ENCODE results near the gene CHRM1. TPM values are rescaled to one million over a fixed set of nuclear protein-coding genes. Genes with fewer than 3 reads are reported as not detected.

Gene CHRM1
- total RNA-seq, 3 donors from 2014 or later (not counting 1 experiment from before 2014, with no cell fraction given), result not detected

GRCh38 chr11:62876712-62877111, 44.5 kb downstream of the CHRM1 start:
- ATAC-seq (no peak), DNase-seq (no peak)
- Mint-ChIP-seq H3K27ac (no peak overlapping the region), H3K27me3 (ENCODE audit: low read depth in 2 of 2) (no peaks in the 10 kb centered on the region), H3K9me3 (no peaks in the 10 kb centered on the region), H3K4me1 (peaks cover 16 to 20% of the 10 kb centered on the region in 2 donors), H3K36me3 (no peaks in the 10 kb centered on the region), H3K4me3 (no peak overlapping the region)
- H3K27me3 ChIP-seq (ENCODE audit: control insufficient read depth, insufficient read depth, low read length), result no peaks in the 10 kb centered on the region
- intact Hi-C loops (cut with micrococcal nuclease), result no loop called here
- H3K4me1 ChIP-seq (ENCODE audit: control insufficient read depth, insufficient read depth, low read length), result peaks cover 12% of the 10 kb centered on the region
- H3K9me3 ChIP-seq (ENCODE audit: control insufficient read depth, insufficient read depth, low read length), result no peaks in the 10 kb centered on the region
- no peak overlapping the region for H3K27ac ChIP-seq (ENCODE audit: low read length)
- WGBS (ENCODE audit: insufficient coverage), result 96% methylated on average over 5 of the region's 6 CpGs
- H3K4me3 ChIP-seq (ENCODE audit: low read length), result no peak overlapping the region
- no peak for TF ChIP-seq CTCF (IDR thresholded peaks at IDR 0.05)
- H3K36me3 ChIP-seq (ENCODE audit: control insufficient read depth, insufficient read depth, low read length), result no peaks in the 10 kb centered on the region

GRCh38 chr11:62875698-62876478, 45.3 kb downstream of the CHRM1 start:
- Histone ChIP-seq H3K36me3 (ENCODE audit: control insufficient read depth, insufficient read depth, low read length) (no peaks in the 10 kb centered on the region), H3K4me1 (ENCODE audit: control insufficient read depth, insufficient read depth, low read length) (peaks cover 11% of the 10 kb centered on the region), H3K9me3 (ENCODE audit: control insufficient read depth, insufficient read depth, low read length) (no peaks in the 10 kb centered on the region), H3K27ac (ENCODE audit: low read length) (no peak overlapping the region), H3K27me3 (ENCODE audit: control insufficient read depth, insufficient read depth, low read length) (no peaks in the 10 kb centered on the region), H3K4me3 (ENCODE audit: low read length) (no peak overlapping the region)
- Mint-ChIP-seq H3K9me3 (no peaks in the 10 kb centered on the region), H3K27ac (no peak overlapping the region), H3K27me3 (ENCODE audit: low read depth in 2 of 2) (no peaks in the 10 kb centered on the region), H3K36me3 (no peaks in the 10 kb centered on the region), H3K4me1 (peaks cover 15% of the 10 kb centered on the region in 2 donors), H3K4me3 (no peak overlapping the region)
- DNase-seq, result no peak
- intact Hi-C loops (cut with micrococcal nuclease), result no loop called here
- no peak for ATAC-seq
- TF ChIP-seq CTCF (IDR thresholded peaks at IDR 0.05), result no peak
- 90% methylated on average over 7 of the region's 7 CpGs for WGBS (ENCODE audit: insufficient coverage)

- DNase-seq, result no peak
- Mint-ChIP-seq H3K27me3 (ENCODE audit: low read depth in 2 of 2) (no peaks in the 10 kb centered on the region), H3K4me3 (no peak overlapping the region), H3K9me3 (no peaks in the 10 kb centered on the region), H3K27ac (no peak overlapping the region), H3K4me1 (peaks cover 4% of the 10 kb centered on the region in 2 donors), H3K36me3 (no peaks in the 10 kb centered on the region)
- Histone ChIP-seq H3K9me3 (ENCODE audit: control insufficient read depth, insufficient read depth, low read length) (no peaks in the 10 kb centered on the region), H3K36me3 (ENCODE audit: control insufficient read depth, insufficient read depth, low read length) (no peaks in the 10 kb centered on the region), H3K27ac (ENCODE audit: low read length) (no peak overlapping the region), H3K27me3 (ENCODE audit: control insufficient read depth, insufficient read depth, low read length) (no peaks in the 10 kb centered on the region), H3K4me3 (ENCODE audit: low read length) (no peak overlapping the region), H3K4me1 (ENCODE audit: control insufficient read depth, insufficient read depth, low read length) (peaks cover 4% of the 10 kb centered on the region)
- intact Hi-C loops (cut with micrococcal nuclease), result no loop called here
- TF ChIP-seq CTCF (IDR thresholded peaks at IDR 0.05), result no peak
- 94% methylated on average over 7 of the region's 7 CpGs for WGBS (ENCODE audit: insufficient coverage)
- ATAC-seq, result no peak
Measured at GRCh38 chr11:62874851-62875250, 46.3 kb downstream of the CHRM1 start.

DNA sequence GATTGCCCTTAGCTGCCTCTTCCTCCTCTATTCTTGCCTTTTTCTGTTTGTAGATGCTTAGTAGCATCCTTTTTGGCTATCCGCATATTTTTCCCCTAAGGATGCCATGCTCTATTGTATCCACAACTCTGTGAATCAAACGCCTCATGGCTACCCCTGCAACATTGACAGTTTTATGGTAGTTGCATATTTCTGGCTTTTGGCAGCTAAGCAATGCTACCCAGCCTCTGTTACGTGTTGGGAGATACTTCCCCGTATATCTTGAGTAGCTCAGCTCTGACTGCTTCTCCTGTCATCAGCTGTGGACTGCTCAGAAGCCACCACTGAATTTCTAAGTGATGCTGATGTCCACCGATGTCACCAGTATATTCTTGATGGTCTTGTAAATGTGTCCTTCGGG, 55.5 kb downstream of the CHRM1 start:
- TF ChIP-seq CTCF (IDR thresholded peaks at IDR 0.05), result no peak
- Mint-ChIP-seq H3K4me1 (peaks cover 6% of the 10 kb centered on the region in 2 donors), H3K27ac (no peak overlapping the region), H3K27me3 (ENCODE audit: low read depth in 2 of 2) (no peaks in the 10 kb centered on the region), H3K9me3 (no peaks in the 10 kb centered on the region), H3K4me3 (no peak overlapping the region), H3K36me3 (no peaks in the 10 kb centered on the region)
- Histone ChIP-seq H3K27ac (ENCODE audit: low read length) (no peak overlapping the region), H3K4me1 (ENCODE audit: control insufficient read depth, insufficient read depth, low read length) (peaks cover 3% of the 10 kb centered on the region), H3K27me3 (ENCODE audit: control insufficient read depth, insufficient read depth, low read length) (no peaks in the 10 kb centered on the region), H3K4me3 (ENCODE audit: low read length) (no peak overlapping the region), H3K36me3 (ENCODE audit: control insufficient read depth, insufficient read depth, low read length) (no peaks in the 10 kb centered on the region), H3K9me3 (ENCODE audit: control insufficient read depth, insufficient read depth, low read length) (no peaks in the 10 kb centered on the region)
- 90% methylated on average over 6 of the region's 6 CpGs for WGBS (ENCODE audit: insufficient coverage)
- no peak for ATAC-seq
- no peak for DNase-seq
- intact Hi-C loops (cut with micrococcal nuclease), result loop anchor here (10.0 kb wide), 1 partner anchor 471 kb away; no protein-coding TSS in a partner anchor
